HCT116 (cell line): ENCODE data around the gene PRSS2. TPM values are rescaled to one million over a fixed set of nuclear protein-coding genes. Genes with fewer than 3 reads are reported as not detected.

Source experiments
- ATAC-seq: fragments of 200-7000 bp; cut with Tn5 transposase; 2 replicates; pipeline ENCODE4 v1.9.1; 2020; ENCODE audit warnings: mild to moderate bottlenecking, moderate library complexity
- BruUV-seq: library from RNA; stranded (reverse); fragments of 400-500 nt; replicated peaks from 2 replicates; lab custom pipeline; 2021; lab: Mats Ljungman, UMichigan
- CTCF ChIA-PET: fragments of 300-600 bp; sonication (Branson Sonifier 250); formaldehyde crosslinking; loops from one replicate; lab custom pipeline; 2021; ENCODE audit warnings: antibody characterized with exemption; lab: Charles Lee
- POLR2A ChIA-PET: fragments of 300-600, 350-600 bp; sonication (Branson Sonifier 250); formaldehyde crosslinking; loops from one replicate; lab custom pipeline; 2021; ENCODE audit warnings: antibody characterized with exemption; lab: Charles Lee
- RAD21 ChIA-PET, 2 experiments: fragments of 300-600 bp; sonication (Branson Sonifier 250); formaldehyde crosslinking; loops; one replicate each; lab custom pipeline; 2023; ENCODE audit warnings: low total read pairs in 2 of 2; ENCODE audit not compliant: uncharacterized antibody in 2 of 2, unreplicated experiment in 2 of 2, low non-redundant PET in 1 of 2; lab: Charles Lee
- DNase-seq: peaks from one replicate; pipeline ENCODE4 v3.0.0-alpha.2; 2010; ENCODE audit warnings: low read depth, low spot score
- H2AFZ ChIP-seq: fragments of 200-600 bp; shearing (Covaris generic), sonication (generic); 2 replicates; pipeline ENCODE4 v1.6.1; 2017; ENCODE audit warnings: low read depth, mixed run types, mixed read lengths, antibody characterized with exemption, low read length; ENCODE audit not compliant: poor library complexity, severe bottlenecking
- H3K27ac ChIP-seq: 2 replicates; pipeline ENCODE4 v1.5.1; 2012; ENCODE audit warnings: low read depth, low read length
- H3K27me3 ChIP-seq: fragments of 200-600 bp; sonication (generic); 2 replicates; pipeline ENCODE4 v1.6.1; 2016; ENCODE audit warnings: mixed run types, low read length, mixed read lengths; ENCODE audit not compliant: insufficient read depth
- H3K36me3 ChIP-seq, 2 experiments: fragments of 200-500 bp in 1 of 2; fragments of 200-600 bp in 1 of 2; sonication (Bioruptor generic) in 1 of 2; sonication (generic) in 1 of 2; 2 replicates each; pipeline versions ENCODE4 v1.5.1 to v1.6.1; 2014 to 2016; ENCODE audit warnings: low read length in 2 of 2, inconsistent platforms in 1 of 2, mixed read lengths in 1 of 2, mixed run types in 1 of 2; ENCODE audit not compliant: insufficient read depth in 2 of 2, control insufficient read depth in 1 of 2
- H3K4me1 ChIP-seq, 2 experiments: fragments of 200-600 bp in 1 of 2; sonication (generic) in 1 of 2; 2 replicates each; pipeline versions ENCODE4 v1.5.1 to v1.6.1; 2012 to 2017; ENCODE audit warnings: low read length in 2 of 2, inconsistent platforms in 1 of 2, mild to moderate bottlenecking in 1 of 2, mixed read lengths in 1 of 2, mixed run types in 1 of 2, moderate library complexity in 1 of 2; ENCODE audit not compliant: insufficient read depth in 2 of 2, control insufficient read depth in 1 of 2
- H3K4me2 ChIP-seq: fragments of 200-600 bp; sonication (generic); 2 replicates; pipeline ENCODE4 v1.6.1; 2017; ENCODE audit warnings: mixed run types, low read length, mixed read lengths
- H3K4me3 ChIP-seq, 2 experiments: fragments of 200-600 bp in 1 of 2; sonication (generic) in 1 of 2; replicated peaks in 1 of 2; 2 replicates each; pipeline ENCODE4 v1.5.1; 2011 to 2016; ENCODE audit warnings: low read length in 2 of 2, control low read depth in 1 of 2, low read depth in 1 of 2, mild to moderate bottlenecking in 1 of 2, mixed read lengths in 1 of 2, mixed run types in 1 of 2
- H3K79me2 ChIP-seq: fragments of 200-600 bp; sonication (generic); 2 replicates; pipeline ENCODE4 v1.6.1; 2017; ENCODE audit warnings: mild to moderate bottlenecking, mixed run types, low read length, moderate library complexity, mixed read lengths; ENCODE audit not compliant: insufficient read depth
- H3K9ac ChIP-seq: fragments of 200-600 bp; sonication (generic); 2 replicates; pipeline ENCODE4 v1.6.1; 2016; ENCODE audit warnings: low read length, mixed read lengths
- H3K9me2 ChIP-seq: fragments of 200-600 bp; sonication (generic), shearing (Covaris generic); 2 replicates; pipeline ENCODE4 v1.6.1; 2017; ENCODE audit warnings: mixed run types, mild to moderate bottlenecking, moderate library complexity; ENCODE audit not compliant: insufficient read depth
- H3K9me3 ChIP-seq, 2 experiments: fragments of 200-500 bp in 1 of 2; fragments of 200-600 bp in 1 of 2; sonication (Bioruptor generic) in 1 of 2; sonication (generic) in 1 of 2; 2 replicates each; pipeline ENCODE4 v1.6.1; 2014 to 2017; ENCODE audit warnings: low read length in 2 of 2, mixed read lengths in 2 of 2, inconsistent platforms in 1 of 2, low read depth in 1 of 2, mild to moderate bottlenecking in 1 of 2, mixed run types in 1 of 2, moderate library complexity in 1 of 2; ENCODE audit not compliant: control insufficient read depth in 1 of 2, insufficient read depth in 1 of 2
- H4K20me1 ChIP-seq: fragments of 200-600 bp; sonication (generic), shearing (Covaris generic); 2 replicates; pipeline ENCODE4 v1.6.1; 2017; ENCODE audit warnings: mixed run types, mild to moderate bottlenecking, moderate library complexity; ENCODE audit not compliant: insufficient read depth
- CBX3 ChIP-seq: IDR thresholded peaks from 2 replicates; pipeline ENCODE4 v1.6.1; 2012; ENCODE audit warnings: low read depth
- EGR1 ChIP-seq: IDR thresholded peaks from 2 replicates; pipeline ENCODE4 v1.6.1; 2012; ENCODE audit warnings: low read depth
- ELF1 ChIP-seq: IDR thresholded peaks from 2 replicates; pipeline ENCODE4 v1.6.1; 2012; ENCODE audit warnings: low read depth, borderline replicate concordance
- EZH2phosphoT487 ChIP-seq: fragments of 200-600 bp; IDR thresholded peaks from 2 replicates; pipeline ENCODE4 v1.6.1; 2018; ENCODE audit warnings: antibody characterized with exemption, borderline replicate concordance
- FOSL1 ChIP-seq: IDR thresholded peaks from 2 replicates; pipeline ENCODE4 v1.6.1; 2012; ENCODE audit warnings: low read depth
- RAD21 ChIP-seq: IDR thresholded peaks from 2 replicates; pipeline ENCODE4 v1.6.1; 2012; ENCODE audit warnings: low read depth, mild to moderate bottlenecking
- SP1 ChIP-seq: IDR thresholded peaks from 2 replicates; pipeline ENCODE4 v1.6.1; 2012; ENCODE audit warnings: low read depth
- SRF ChIP-seq: IDR thresholded peaks from 2 replicates; pipeline ENCODE4 v1.6.1; 2012; ENCODE audit warnings: low read depth
- TCF7L2 ChIP-seq: IDR thresholded peaks from 2 replicates; pipeline ENCODE4 v1.7.0; 2011; ENCODE audit warnings: borderline replicate concordance, inconsistent platforms; ENCODE audit not compliant: insufficient read depth, insufficient read length; ENCODE audit errors: extremely low read depth
- intact Hi-C: fragments of 100-400 bp; cut with micrococcal nuclease; formaldehyde crosslinking; loops from 2 replicates; pipeline ENCODE4 v1.10.0; 2022
- total RNA-seq: library from RNA; stranded (reverse); gene quantifications from one replicate; pipeline ENCODE4 v1.2.1, GENCODE V29; 2021; ENCODE audit not compliant: unreplicated experiment
- TF ChIP-seq, protein P1 (sequence below): IDR thresholded peaks from 2 replicates; pipeline ENCODE4 v1.6.1; 2012
- TF ChIP-seq, protein P2 (sequence below), 3 experiments: fragments of 200-600 bp in 1 of 3; sonication (generic) in 1 of 3; IDR thresholded peaks in 2 of 3; conservative IDR thresholded peaks in 1 of 3; 2 replicates each; pipeline ENCODE4 v1.5.1; 2012 to 2017; ENCODE audit warnings: low read depth in 2 of 3, low read length in 2 of 3, antibody characterized with exemption in 1 of 3, borderline replicate concordance in 1 of 3, control low read depth in 1 of 3, mild to moderate bottlenecking in 1 of 3, mixed read lengths in 1 of 3, mixed run types in 1 of 3, moderate library complexity in 1 of 3; ENCODE audit not compliant: insufficient read depth in 1 of 3

The PRSS2 gene
- total RNA-seq, 1 experiment from 2014 or later: 36.8 TPM

DNA sequence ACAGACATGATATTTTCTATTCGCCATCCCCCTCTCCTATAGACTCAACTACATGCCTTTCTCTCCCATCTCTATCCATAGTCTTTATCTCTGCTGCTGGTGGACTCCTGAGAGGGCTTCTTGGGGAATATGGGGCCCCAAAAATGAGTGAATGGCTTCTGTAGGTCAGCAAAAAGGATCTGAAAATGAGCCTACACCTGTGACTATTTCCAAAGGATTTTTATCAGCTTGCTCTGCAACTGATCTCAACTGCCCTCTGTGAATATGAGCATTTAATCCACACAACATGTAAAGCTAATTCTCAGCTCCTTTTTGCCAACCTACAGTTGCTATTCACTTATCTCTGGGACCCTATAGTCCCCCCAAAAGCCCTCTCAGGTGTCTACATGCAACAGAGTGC is 36.2 kb downstream of the PRSS2 start:
- BruUV-seq: no TSS peak
- Histone ChIP-seq H3K4me3 (no peak overlapping the region), H3K9me3 (no peaks in the 10 kb centered on the region), H3K4me2 (no peak overlapping the region), H4K20me1 (no peaks in the 10 kb centered on the region), H3K36me3 (no peaks in the 10 kb centered on the region), H3K27me3 (peaks cover 23% of the 10 kb centered on the region; the same call in 1 of the 2 replicates), H3K79me2 (no peaks in the 10 kb centered on the region), H2AFZ (no peak overlapping the region), H3K9me2 (no peaks in the 10 kb centered on the region), H3K4me1 (peaks cover 0 to 12% of the 10 kb centered on the region in 2 experiments; a peak in 3 of 4 replicates), H3K27ac (no peak overlapping the region), H3K9ac (no peak overlapping the region)
- no peak for DNase-seq
- no peak for ATAC-seq
- ChIA-PET RAD21 (no interaction called here), CTCF (interaction anchor here (0.6 to 1.5 kb wide), 3 partner anchors 174 to 291 kb away, joined by 3 to 5 read pairs (median 4); no protein-coding TSS in a partner anchor), POLR2A (no interaction called here)
- intact Hi-C loops: no loop called here
- no peak for TF ChIP-seq EGR1
- TF ChIP-seq, protein P1, sequence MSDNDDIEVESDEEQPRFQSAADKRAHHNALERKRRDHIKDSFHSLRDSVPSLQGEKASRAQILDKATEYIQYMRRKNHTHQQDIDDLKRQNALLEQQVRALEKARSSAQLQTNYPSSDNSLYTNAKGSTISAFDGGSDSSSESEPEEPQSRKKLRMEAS: no peak
- TF ChIP-seq TCF7L2: no peak
- TF ChIP-seq ELF1: no peak

DNA sequence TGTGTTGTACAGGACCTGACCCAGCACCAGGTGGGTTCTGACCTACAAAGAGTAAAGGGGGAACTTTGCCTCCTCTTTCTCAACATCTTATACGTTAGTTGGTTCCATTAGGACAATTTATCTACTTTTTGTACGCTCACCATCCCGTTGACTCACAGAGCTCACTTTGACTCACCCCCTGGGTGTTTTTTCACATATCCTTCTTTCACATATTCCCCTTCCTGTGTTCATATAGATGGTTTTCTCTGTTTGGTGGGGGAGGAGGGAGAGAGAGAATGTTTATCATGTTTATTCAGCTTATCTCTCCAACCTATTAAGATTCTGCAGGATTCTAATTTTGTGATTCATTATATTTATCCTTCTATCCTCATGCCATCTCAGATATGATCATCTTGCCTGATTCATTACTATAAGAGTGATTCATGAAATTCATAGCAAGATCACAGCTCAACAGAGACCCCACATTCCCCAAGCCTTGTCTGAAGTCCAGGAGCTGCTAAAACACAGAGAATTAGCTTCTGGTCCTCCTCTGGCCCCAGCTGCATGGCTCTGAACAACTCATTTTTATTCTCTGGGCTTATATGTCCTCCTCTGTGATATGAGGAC is 37.2 kb downstream of the PRSS2 start:
- Histone ChIP-seq H3K27ac (no peak overlapping the region), H3K4me1 (peaks cover 0 to 16% of the 10 kb centered on the region in 2 experiments; a peak in 3 of 4 replicates), H3K9me3 (no peaks in the 10 kb centered on the region), H3K9ac (no peak overlapping the region), H2AFZ (no peak overlapping the region), H3K79me2 (no peaks in the 10 kb centered on the region), H3K9me2 (no peaks in the 10 kb centered on the region), H3K27me3 (peaks cover 23% of the 10 kb centered on the region; the same call in 1 of the 2 replicates), H3K4me2 (no peak overlapping the region), H3K36me3 (no peaks in the 10 kb centered on the region), H4K20me1 (no peaks in the 10 kb centered on the region), H3K4me3 (no peak overlapping the region)
- TF ChIP-seq RAD21 (no peak), EZH2phosphoT487 (no peak), CBX3 (no peak), FOSL1 (no peak), SRF (no peak), TCF7L2 (no peak), SP1 (no peak)
- TF ChIP-seq, protein P2, sequence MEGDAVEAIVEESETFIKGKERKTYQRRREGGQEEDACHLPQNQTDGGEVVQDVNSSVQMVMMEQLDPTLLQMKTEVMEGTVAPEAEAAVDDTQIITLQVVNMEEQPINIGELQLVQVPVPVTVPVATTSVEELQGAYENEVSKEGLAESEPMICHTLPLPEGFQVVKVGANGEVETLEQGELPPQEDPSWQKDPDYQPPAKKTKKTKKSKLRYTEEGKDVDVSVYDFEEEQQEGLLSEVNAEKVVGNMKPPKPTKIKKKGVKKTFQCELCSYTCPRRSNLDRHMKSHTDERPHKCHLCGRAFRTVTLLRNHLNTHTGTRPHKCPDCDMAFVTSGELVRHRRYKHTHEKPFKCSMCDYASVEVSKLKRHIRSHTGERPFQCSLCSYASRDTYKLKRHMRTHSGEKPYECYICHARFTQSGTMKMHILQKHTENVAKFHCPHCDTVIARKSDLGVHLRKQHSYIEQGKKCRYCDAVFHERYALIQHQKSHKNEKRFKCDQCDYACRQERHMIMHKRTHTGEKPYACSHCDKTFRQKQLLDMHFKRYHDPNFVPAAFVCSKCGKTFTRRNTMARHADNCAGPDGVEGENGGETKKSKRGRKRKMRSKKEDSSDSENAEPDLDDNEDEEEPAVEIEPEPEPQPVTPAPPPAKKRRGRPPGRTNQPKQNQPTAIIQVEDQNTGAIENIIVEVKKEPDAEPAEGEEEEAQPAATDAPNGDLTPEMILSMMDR (IDR thresholded peaks at IDR 0.05 in 2 of 3, conservative IDR thresholded peaks at IDR 0.05 in 1 of 3; ENCODE audit: borderline replicate concordance in 1 of 3, insufficient read depth in 1 of 3, low read depth in 2 of 3, low read length in 2 of 3): no peak
- TF ChIP-seq, protein P1: no peak
- intact Hi-C loops: no loop called here
- POLR2A ChIA-PET: no interaction called here
- RAD21 ChIA-PET: no interaction called here
- ATAC-seq: no peak
- no TSS peak for BruUV-seq
- CTCF ChIA-PET: interaction anchor here (1.2 to 4.2 kb wide), 4 partner anchors 9 to 204 kb away, joined by 4 to 27 read pairs (median 6); no protein-coding TSS in a partner anchor
- DNase-seq: no peak
